Skin epidermis (tissue), 12 donors: ENCODE data around the gene PPP2CA.
"Not testable (repeated sequence)": the region's sequence is repeated elsewhere in the genome, so short reads cannot be mapped to it uniquely, and the experiment has no call there.

ENCODE experiments used
- H3K27ac ChIP-seq, 21 experiments: fragments of 200-600 bp; sonication (generic) in 11 of 21; one replicate each; pipeline ENCODE4 v1.5.0; 2020; ENCODE audit warnings: mild to moderate bottlenecking in 3 of 21, inconsistent platforms in 2 of 21, moderate library complexity in 2 of 21
- H3K4me3 ChIP-seq, 7 experiments: fragments of 200-600 bp; sonication (generic) in 2 of 7; one replicate each; pipeline ENCODE4 v1.5.0; 2020; ENCODE audit warnings: inconsistent platforms in 2 of 7, mild to moderate bottlenecking in 2 of 7, moderate library complexity in 1 of 7

The PPP2CA gene

GRCh38 chr5:134153657-134154056 is 72.2 kb downstream of the PPP2CA start:
- Histone ChIP-seq H3K4me3 (no peak overlapping the region), H3K27ac (no peak overlapping the region)

DNA sequence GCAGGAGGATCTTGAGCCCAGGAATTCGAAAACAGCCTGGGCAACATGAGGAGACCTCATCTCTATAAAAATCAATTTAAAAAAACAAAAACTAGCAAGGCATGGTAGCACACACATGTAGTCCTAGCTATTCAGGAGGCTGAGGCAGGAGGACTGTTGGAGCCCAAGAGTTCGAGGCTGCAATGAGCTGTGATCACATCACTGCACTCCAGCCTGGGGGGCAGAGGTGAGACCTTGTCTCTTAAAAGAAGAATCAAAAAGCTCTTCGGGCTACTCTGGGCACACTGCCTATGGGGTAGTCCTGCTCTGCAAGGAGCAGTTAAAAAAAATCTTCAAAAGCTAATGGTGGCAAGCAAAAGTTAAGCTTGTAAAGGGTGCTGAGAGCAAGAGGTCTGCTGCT is 72.6 kb downstream of the PPP2CA start:
- no peak overlapping the region for H3K4me3 ChIP-seq

GRCh38 chr5:134152173-134152832 is 73.6 kb downstream of the PPP2CA start:
- H3K27ac ChIP-seq, H3K4me3 ChIP-seq: not testable (repeated sequence)

More for the DNA sequence above, 72.6 kb downstream of the PPP2CA start:
- H3K27ac ChIP-seq, result no peak overlapping the region

DNA sequence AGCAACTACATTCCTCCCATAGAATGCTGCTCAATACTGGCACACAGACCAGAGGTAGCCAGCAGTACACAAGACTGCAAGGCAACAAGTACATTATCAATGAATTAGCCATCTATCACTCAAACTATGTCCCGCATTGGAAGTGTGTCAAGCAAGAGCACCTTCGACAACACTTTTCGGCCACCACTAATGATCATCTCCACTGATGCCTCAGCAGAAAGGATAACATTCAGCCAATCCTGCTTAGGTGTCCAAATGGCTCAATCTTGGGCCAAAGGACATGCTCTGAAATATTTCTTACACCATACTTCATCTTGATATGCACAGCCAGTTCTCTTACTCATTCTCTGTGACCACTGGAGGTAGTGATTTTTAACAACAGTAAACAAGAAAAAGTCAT is 74.2 kb downstream of the PPP2CA start:
- no peak overlapping the region for H3K4me3 ChIP-seq
- H3K27ac ChIP-seq, result peak overlapping the region in 2 of 21 experiments; percentile 17 to 71

- Histone ChIP-seq H3K4me3 (no peak overlapping the region), H3K27ac (peak overlapping the region in 10 of 21 experiments; percentile 7 to 71 (median 44))
Measured at GRCh38 chr5:134149571-134150303, 76.1 kb downstream of the PPP2CA start.

- Histone ChIP-seq H3K4me3 (no peak overlapping the region), H3K27ac (peak overlapping the region in 4 of 21 experiments; percentile 7 to 42 (median 29))
Measured at GRCh38 chr5:134148986-134149539, 76.8 kb downstream of the PPP2CA start.

DNA sequence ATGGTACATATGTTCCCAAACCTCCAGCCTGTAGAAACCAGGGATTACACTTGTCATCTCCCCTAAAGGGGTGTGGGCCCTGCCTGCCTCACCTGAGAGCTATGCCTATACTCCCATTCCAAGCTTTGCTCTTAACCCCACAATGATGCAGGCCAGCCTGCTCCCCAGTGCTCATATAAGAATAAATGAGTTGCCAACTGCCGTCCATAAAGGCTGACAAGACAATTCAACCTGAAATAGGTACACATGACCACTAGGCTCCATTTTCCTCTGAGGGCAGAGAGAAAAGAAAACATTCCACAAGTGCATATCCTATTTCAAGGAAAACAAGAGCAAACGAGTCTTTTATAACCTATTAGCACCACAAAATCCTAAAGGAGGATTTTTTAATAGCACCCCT is 77.6 kb downstream of the PPP2CA start:
- no peak overlapping the region for H3K4me3 ChIP-seq
- H3K27ac ChIP-seq, result no peak overlapping the region

DNA sequence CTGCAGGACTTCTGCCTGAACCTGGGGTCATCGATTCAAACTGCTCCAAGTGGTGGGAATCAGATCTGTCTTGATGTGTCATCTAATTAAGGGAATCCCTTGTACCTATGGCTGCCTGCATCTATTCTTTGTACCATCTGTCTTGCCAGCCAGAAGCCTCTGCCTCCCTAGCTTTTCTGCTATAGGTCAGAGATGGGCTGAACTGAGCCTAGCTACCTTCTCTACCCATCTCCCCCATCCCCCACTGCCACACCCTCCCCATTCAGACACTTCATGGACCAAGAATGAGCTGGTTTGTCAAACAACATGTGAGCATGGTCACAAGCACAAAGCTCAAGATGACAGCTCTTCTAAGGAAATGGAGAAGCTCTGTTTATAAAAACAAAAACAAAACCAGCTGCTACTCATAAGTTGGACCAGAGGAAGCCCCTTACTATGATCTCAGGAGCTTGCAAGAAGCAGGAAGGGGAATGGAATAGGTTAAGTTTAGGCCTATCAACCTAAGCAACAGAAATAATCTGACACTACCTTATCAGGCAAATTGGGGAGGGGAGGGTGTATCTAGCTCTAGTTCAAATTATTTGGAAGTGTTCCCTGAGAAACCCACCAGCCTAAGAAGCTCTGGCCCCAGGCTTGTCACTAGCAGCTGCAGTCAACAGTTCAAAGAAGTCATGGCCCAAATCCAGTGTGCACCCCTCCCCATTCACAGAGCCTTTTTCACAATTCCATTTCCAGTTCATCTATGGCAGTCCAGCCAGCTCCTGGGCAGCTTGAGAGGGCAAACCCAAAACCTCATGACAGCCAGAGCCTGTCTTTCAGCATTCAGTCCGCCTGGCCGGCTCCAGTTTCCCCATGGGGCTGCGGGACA is 79.0 kb downstream of the PPP2CA start:
- H3K27ac ChIP-seq, result peak overlapping the region in 2 of 21 experiments; percentile 14 to 53
- no peak overlapping the region for H3K4me3 ChIP-seq

DNA sequence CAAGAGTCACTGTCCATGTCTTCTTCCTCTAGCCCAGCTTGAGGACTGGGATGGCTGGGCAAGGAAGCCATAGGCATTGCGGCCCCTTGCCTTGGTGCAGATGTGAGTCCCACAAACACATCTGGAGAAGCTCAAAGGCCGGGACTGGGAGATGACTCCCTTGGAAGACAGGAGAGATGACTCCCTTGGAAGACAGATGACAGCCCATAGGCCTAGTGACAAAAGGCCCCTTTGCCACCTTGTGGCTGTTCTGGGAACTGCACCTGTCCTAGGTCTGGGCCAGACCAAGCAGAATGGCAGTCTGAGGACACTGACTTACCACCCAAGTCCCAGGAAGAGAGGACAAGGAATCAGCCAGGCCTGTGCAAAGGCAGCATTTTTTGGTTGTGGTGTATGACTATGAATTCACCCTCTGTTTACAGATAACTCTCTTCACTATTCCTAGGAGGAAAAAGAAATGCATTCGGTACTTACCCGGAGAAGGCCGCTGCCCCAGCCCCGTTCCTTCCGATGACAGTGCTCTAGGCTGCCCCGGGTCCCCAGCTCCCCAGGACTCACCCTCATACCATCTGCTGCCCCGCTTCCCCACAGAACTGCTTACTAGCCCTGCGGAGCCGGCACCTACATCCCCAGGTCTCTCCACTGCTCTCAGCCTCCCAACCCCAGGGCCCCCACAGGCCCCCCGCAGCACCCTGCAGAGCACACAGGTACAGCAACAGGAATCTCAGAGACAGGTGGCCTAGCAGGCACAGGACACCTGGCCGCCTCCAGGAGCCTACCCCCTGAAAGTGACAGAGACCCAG is 79.9 kb downstream of the PPP2CA start:
- no peak overlapping the region for H3K4me3 ChIP-seq
- H3K27ac ChIP-seq, result peak overlapping the region in 1 of 21 experiments; percentile 49

GRCh38 chr5:134145041-134145757 is 80.7 kb downstream of the PPP2CA start:
- Histone ChIP-seq H3K27ac (peak overlapping the region in 1 of 21 experiments; percentile 49), H3K4me3 (no peak overlapping the region)
